Lower leg skin (tissue), 4 donors: ENCODE measurements around the gene ADARB1. TPM values are rescaled to one million over a fixed set of nuclear protein-coding genes. Genes with fewer than 3 reads are reported as not detected.

ENCODE experiments used
- DNase-seq, 2 donors: peaks; one replicate each; pipeline ENCODE4 v3.0.0-alpha.2; 2019; ENCODE audit warnings: low spot score in 2 of 2
- H3K4me3 ChIP-seq: fragments of 200-600 bp; sonication (generic); 2 replicates; pipeline ENCODE4 v1.5.1; 2017; ENCODE audit warnings: mild to moderate bottlenecking, low read depth; ENCODE audit not compliant: poor library complexity, severe bottlenecking
- CTCF ChIP-seq, 3 donors: fragments of 450-650 bp; IDR thresholded peaks; one replicate each; pipeline ENCODE4 v1.5.1; 2016; ENCODE audit warnings: antibody characterized with exemption in 3 of 3, mild to moderate bottlenecking in 3 of 3, moderate library complexity in 2 of 3
- POLR2A ChIP-seq, 2 donors: fragments of 450-650 bp; IDR thresholded peaks; one replicate each; pipeline ENCODE4 v1.6.1; 2016 to 2017; ENCODE audit warnings: antibody characterized with exemption in 2 of 2, mild to moderate bottlenecking in 1 of 2, moderate library complexity in 1 of 2
- WGBS, 2 donors: methylation state at CpG; one replicate each; pipeline ENCODE4 v1.1.5; 2018; 5-methylcytosine and 5-hydroxymethylcytosine counted together
- intact Hi-C: fragments of 100-400 bp; cut with DNase I; formaldehyde crosslinking; loops from one replicate; pipeline ENCODE4 v1.15.0; 2023; ENCODE audit warnings: low total_unique reads
- total RNA-seq, 4 donors: library from RNA; depleted of rRNA; stranded (reverse); fragments of >200 nt; gene quantifications; one replicate each; pipeline ENCODE4 v1.1.0, GENCODE V29; 2016

The ADARB1 gene
- total RNA-seq, 4 donors from 2014 or later: 14.6 to 21.9 (median 16.6) TPM

GRCh38 chr21:45100866-45101265, 26.5 kb downstream of the ADARB1 start:
- intact Hi-C loops: no loop called here
- no peak overlapping the region for H3K4me3 ChIP-seq
- WGBS, 2 donors: 98% methylated on average over 35 to 38 of the region's 40 CpGs
- TF ChIP-seq CTCF (IDR thresholded peaks at IDR 0.05) (no peak), POLR2A (IDR thresholded peaks at IDR 0.05) (no peak)
- no peak for DNase-seq

GRCh38 chr21:45102391-45102932, 28.1 kb downstream of the ADARB1 start:
- intact Hi-C loops: no loop called here
- DNase-seq: no peak
- TF ChIP-seq CTCF (IDR thresholded peaks at IDR 0.05) (no peak), POLR2A (IDR thresholded peaks at IDR 0.05) (no peak)
- WGBS, 2 donors: 21% methylated on average over 2 of the region's 2 CpGs
- H3K4me3 ChIP-seq: no peak overlapping the region

- no peak overlapping the region for H3K4me3 ChIP-seq
- WGBS, 2 donors: 82 to 85% methylated on average over 9 of the region's 9 CpGs
- no peak for TF ChIP-seq CTCF (IDR thresholded peaks at IDR 0.05)
- TF ChIP-seq POLR2A (IDR thresholded peaks at IDR 0.05): no peak
- intact Hi-C loops: no loop called here
- no peak for DNase-seq
Observed at GRCh38 chr21:45103971-45104520, 29.7 kb downstream of the ADARB1 start.

- no peak overlapping the region for H3K4me3 ChIP-seq
- TF ChIP-seq POLR2A (IDR thresholded peaks at IDR 0.05) (no peak), CTCF (IDR thresholded peaks at IDR 0.05) (no peak)
- 23 to 31% methylated on average over 3 of the region's 3 CpGs for WGBS, 2 donors
- intact Hi-C loops: no loop called here
- DNase-seq: no peak
Observed at GRCh38 chr21:45104560-45104959, 30.2 kb downstream of the ADARB1 start.

GRCh38 chr21:45105906-45106485, 31.6 kb downstream of the ADARB1 start:
- no peak for DNase-seq
- H3K4me3 ChIP-seq: no peak overlapping the region
- no peak for TF ChIP-seq CTCF (IDR thresholded peaks at IDR 0.05)
- TF ChIP-seq POLR2A (IDR thresholded peaks at IDR 0.05): no peak
- intact Hi-C loops: no loop called here
- WGBS, 2 donors: 70 to 71% methylated on average over 7 of the region's 7 CpGs
